CD4-positive, alpha-beta T cell treated with Interferon gamma for 1 hour (primary cell): Measurements from ENCODE around the gene TAL2.
"Not testable (repeated sequence)": the region's sequence is repeated elsewhere in the genome, so short reads cannot be mapped to it uniquely, and the experiment has no call there.

Experiments
- DNase-seq: peaks from one replicate; pipeline ENCODE4 v3.0.0-alpha.2; 2020

TAL2 gene

DNA sequence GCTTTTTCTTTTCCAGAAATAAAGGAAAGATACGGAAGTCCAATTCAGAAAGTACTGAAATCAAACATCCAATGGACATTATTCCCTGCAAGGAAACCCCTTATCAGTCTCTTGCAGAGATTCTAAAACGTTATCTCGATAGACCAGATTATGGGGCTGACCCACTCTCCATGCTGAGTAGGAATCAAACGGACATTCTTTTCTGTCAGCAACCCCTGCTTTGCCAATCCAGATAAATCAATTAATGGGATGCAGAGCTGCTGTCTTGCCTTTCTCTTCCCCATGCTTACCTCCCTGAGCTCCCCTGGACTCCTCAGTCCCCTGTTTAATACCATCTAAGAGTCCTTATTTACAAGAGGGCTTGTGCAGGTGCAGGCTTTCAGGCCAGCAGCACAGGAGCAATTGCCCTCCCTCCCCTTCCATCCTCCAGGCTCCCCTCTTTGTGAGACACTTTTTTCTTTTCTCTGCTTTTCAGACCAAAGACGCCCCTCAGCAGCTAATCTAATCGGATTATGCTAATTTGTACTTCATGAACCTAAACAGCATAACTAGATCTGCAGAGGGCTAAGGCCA, 14.2 kb downstream of the TAL2 start:
- no peak for DNase-seq

- no peak for DNase-seq
Observed at GRCh38 chr9:105678163-105678562, 15.9 kb downstream of the TAL2 start.

GRCh38 chr9:105678781-105679180, 16.5 kb downstream of the TAL2 start:
- no peak for DNase-seq

GRCh38 chr9:105679257-105680022, 17.2 kb downstream of the TAL2 start:
- no peak for DNase-seq

DNA sequence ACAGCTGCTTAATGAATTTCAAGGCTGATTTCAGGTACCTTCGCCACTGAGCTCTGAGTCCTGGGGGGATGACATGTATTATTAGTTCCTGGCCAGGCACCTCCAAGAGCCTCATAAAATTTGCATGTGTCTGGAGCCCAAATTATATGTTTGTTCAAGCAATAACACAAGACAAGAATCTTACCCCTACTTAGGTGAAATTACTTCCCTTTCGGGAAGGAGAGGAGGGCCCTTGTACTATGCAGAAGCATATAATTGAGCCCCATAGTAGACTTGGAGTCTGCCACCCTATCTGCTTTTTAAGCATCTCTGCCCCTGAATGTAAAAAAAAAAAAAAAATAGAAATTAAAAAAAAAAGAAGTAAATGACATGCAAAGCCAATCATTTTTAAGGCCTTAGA, 19.1 kb downstream of the TAL2 start:
- DNase-seq = no peak

DNA sequence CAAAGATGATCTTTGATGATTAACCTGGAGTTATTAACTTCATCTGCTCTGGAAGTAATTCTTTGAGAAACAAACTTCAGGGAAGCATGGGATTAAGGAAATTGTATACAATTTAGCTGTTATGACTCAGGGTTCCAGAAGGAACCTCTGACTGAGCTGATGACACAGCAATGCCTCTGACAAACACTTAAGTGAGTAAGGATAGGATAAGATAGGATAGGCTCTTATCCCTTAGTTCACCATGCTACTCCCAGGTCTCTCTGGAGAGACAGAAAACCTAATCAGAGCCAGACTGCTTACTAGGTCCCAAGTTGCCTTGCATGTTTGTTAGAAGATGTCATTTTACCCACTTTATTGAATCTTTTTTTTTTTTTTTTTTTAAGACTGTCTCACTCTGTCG, 19.5 kb downstream of the TAL2 start:
- no peak for DNase-seq

DNA sequence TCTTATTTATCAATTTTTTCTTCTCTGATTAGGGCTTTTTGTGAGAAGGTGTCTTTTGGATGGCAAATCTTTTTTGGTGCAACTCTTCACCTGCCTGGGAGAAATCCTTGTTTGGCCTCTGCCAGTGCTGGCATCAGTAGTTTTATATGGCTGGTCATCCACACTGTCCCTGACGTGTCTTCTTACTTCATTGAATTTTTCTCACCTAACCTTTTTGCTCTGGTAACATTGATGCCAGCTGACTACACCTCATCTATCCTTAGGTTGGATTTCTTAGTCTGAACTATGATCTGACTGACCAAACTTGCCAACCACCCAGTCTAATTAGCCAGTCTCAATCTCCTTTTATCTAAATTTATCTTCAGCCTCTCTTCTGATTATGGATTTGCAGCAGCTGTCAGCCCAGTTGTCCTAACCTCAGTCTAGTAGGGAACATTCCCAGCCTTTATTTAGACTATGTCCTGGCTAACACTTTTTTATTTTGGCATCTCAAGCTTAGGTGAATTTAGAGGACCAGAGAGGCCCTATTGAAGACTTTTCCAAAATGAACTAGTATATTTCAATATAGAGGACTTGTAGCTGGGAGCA, 21.5 kb downstream of the TAL2 start:
- no peak for DNase-seq

DNA sequence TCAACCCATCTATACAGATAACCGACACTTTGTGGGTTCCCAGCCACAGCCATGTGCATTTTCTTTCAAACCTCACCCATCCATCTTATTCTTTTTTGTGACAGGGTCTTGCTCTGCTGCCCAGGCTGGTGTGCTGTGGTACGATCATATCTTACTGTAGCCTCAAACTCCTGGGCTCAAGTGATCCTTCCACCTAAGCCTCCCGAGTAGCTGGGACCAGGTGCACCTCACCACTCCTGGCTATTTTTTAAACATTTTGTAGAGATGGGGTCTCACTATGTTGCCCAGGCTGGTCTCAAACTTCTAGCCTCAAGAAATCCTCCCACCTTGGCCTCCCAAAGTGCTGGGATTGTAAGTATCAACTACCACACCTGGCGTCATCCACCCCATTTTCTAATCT, 24.7 kb downstream of the TAL2 start:
- no peak for DNase-seq

DNA sequence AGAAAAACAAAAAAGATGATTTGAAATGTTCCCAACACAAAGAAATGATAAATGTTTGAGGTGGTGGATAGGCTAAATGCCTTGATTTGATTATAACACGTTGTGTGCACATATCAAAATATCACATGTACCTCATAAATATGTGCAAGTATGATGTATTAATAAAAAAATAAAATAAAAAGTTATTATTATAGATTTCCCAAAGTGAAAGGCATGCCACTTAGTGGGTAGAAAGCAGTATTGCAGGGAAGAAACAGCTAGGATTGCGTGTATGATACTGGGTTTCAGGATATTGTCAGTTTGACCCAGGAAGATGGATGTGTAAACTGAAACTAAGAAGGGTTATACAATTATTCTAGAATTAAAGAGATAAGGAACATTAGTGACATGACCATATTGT, 28.5 kb downstream of the TAL2 start:
- no peak for DNase-seq

DNA sequence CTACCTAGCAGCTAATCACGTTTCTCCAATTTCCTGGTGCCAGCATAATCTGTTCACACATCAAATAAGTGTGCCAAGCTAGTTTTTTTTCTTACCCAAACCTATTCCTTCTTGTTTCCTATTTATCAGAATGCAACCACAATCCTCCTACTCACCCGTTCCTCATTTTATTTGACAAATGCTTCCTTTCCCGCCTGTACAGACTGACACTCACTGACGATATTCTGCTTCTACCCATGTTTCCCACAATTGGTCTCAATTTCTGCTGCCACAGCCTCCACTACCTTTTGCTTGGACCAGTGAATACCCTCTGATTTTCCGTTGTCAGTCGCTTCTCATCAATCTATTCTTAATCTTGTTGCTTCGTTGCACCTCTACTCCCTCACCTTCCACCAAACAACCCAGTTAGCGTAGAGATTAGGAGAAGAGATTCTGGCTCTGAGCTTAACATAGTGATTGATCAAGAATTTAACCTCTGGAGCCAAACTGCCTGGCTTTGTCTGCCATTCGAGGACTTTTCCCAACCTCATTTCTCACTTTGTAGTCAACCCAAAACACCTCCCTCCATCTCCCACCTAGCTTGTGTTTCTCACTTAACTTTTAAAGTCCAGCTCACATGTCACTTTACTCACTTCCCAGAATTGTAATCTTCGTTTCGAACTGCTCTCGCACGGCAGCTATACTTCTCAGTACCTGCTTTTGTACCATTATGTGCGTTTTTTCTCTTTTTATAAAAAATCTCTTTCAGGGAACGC, 31.4 kb downstream of the TAL2 start:
- no peak for DNase-seq

DNA sequence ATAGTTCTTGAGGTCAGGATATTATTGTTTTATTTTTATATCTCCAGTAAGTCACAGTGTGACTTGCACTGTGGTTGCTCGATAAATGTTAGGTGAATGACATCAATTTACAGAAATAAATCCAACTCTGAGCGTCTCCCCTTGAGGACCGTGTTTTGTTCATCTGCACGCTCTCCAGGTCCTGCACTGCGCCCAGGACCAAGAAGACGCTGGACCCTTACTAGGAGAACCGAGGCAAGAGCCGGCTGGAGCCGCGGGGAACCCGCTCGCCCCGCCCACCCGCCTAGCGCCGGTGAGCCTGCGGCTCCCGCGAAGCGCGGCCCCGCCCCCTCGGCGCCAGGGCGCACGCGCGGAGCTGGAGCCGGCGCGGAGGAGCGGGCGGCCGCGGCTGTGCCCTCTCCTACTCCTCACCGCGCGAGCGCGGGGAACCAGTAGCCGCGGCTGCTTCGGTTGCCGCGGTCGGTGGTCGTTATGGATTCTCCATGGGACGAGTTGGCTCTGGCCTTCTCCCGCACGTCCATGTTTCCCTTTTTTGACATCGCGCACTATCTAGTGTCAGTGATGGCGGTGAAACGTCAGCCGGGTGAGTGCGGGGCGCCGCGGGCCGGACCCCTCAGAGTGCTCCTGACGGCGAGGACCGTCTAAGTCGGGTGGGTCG, 32.1 kb downstream of the TAL2 start, which contains the start of gene TMEM38B:
Gene TMEM38B, plus strand, starts transcription at position 352 of the 658 bp plus-strand sequence. Its CDS starts 120 bp downstream, at position 472.
- peak; percentile 76 for DNase-seq

GRCh38 chr9:105694848-105695581, 32.8 kb downstream of the TAL2 start:
- DNase-seq = peak; percentile 54

- DNase-seq = no peak
Observed at GRCh38 chr9:105696219-105696793, 34.0 kb downstream of the TAL2 start.

DNA sequence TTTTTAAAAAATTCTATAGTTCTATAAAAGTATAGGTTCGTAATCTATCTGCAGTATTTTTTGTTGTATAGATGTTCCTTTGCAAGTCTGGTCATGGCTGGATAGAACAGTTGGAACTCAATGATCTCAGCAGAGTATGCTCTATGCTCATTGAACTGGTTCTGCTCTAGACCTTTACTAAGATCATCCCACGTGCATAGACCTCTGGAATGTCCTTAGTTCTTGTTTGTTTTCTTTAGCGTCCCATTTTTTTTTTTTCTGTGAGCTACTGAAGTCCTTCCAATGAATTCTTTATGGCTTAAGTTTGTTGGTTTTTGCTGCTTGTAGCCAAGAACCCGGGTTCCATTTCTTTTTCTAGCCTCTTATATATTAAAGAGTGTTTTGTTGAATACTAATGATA, 35.6 kb downstream of the TAL2 start:
- no peak for DNase-seq

DNA sequence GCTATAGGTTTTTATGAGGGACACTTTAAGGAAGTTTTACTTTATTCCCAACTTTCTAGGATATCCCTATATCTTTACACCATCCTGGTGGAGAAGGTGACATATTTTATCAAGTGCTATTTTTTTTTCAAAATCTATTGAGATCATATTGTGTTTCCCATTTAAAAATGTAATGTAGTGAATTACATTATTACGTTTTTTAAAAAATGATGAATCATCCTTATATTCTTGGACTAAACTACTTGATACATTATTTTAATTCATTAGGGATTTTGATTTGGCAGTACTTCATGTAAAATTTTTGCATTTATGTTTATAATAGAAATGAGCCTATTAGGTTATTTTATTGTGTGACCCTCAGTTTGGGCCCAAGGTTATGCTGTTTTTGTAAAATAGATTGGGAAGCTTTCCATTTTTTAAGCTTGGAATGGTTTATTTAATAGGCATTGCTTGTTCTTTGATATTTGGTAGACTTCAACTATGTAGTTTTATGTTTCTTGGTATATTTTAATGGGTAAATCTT, 36.2 kb downstream of the TAL2 start:
- no peak for DNase-seq

GRCh38 chr9:105700668-105701067, 38.4 kb downstream of the TAL2 start:
- no peak for DNase-seq

GRCh38 chr9:105701145-105701544, 38.9 kb downstream of the TAL2 start:
- DNase-seq = no peak

- no peak for DNase-seq
Observed at GRCh38 chr9:105702207-105702606, 40.0 kb downstream of the TAL2 start.

DNA sequence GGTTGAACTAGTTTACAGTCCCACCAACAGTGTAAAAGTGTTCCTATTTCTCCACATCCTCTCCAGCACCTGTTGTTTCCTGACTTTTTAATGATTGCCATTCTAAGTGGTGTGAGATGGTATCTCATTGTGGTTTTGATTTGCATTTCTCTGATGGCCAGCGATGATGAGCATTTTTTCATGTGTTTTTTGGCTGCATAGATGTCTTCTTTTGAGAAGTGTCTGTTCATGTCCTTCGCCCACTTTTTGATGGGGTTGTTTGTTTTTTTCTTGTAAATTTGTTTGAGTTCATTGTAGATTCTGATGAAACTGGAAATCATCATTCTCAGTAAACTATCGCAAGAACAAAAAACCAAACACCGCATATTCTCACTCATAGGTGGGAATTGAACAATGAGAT, 41.4 kb downstream of the TAL2 start:
- not testable (repeated sequence) for DNase-seq

GRCh38 chr9:105706156-105706555, 43.9 kb downstream of the TAL2 start:
- no peak for DNase-seq

- DNase-seq = no peak
Observed at GRCh38 chr9:105708405-105708804, 46.1 kb downstream of the TAL2 start.

DNA sequence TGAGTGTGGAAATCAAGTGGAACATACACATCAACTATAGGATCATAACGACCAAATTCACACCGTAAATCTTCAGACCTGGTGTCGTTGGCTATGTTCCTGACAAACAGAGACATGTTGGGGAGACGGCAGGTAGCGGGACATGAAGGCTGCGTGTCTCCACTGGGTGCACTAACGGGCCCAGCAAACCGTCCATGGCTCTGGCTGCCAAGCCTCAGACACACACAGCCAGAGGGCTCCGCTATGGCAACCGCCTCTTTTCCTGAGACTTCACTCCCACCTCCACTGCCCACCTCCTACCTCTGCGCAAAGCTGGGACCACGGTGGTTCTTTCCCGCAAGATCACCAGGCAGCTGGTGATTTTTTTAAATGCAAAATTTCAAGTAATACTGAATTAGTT, 48.4 kb downstream of the TAL2 start:
- DNase-seq = no peak
